Colonic mucosa (tissue), 4 donors: ENCODE data around the gene TFB1M. TPM values are rescaled to one million over a fixed set of nuclear protein-coding genes. Genes with fewer than 3 reads are reported as not detected.

Experiments used
- DNase-seq: peaks from one replicate; pipeline ENCODE4 v3.0.0-alpha.2; 2020
- H3K27ac ChIP-seq: fragments of 200-600 bp; one replicate; pipeline ENCODE4 v1.8.0; 2021
- H3K27me3 ChIP-seq: fragments of 200-600 bp; one replicate; pipeline ENCODE4 v1.8.0; 2021
- H3K36me3 ChIP-seq: fragments of 200-600 bp; one replicate; pipeline ENCODE4 v1.8.0; 2021
- H3K4me1 ChIP-seq: fragments of 200-600 bp; one replicate; pipeline ENCODE4 v1.8.0; 2021; ENCODE audit warnings: mild to moderate bottlenecking
- H3K4me3 ChIP-seq: fragments of 200-600 bp; one replicate; pipeline ENCODE4 v1.8.0; 2021
- H3K9ac ChIP-seq, 2 donors: one replicate each; pipeline ENCODE4 v1.7.0; 2013; ENCODE audit warnings: control low read depth in 2 of 2, low read depth in 2 of 2, low read length in 2 of 2
- H3K9me3 ChIP-seq: fragments of 200-600 bp; one replicate; pipeline ENCODE4 v1.8.0; 2021
- intact Hi-C: fragments of 100-400 bp; cut with DNase I; formaldehyde crosslinking; loops from one replicate; pipeline ENCODE4 v1.14.1; 2022
- total RNA-seq, 2 donors: library from RNA; stranded (reverse); fragmentation: NEBNext Ultra II Directional in 1 of 2; extraction: Animal tissue kit (Norgen Biotek cat#: 25700) in 1 of 2; gene quantifications; one replicate each; pipeline ENCODE4 v1.2.1, GENCODE V29; 2021
- TF ChIP-seq, protein P1 (sequence below): fragments of 200-600 bp; IDR thresholded peaks from one replicate; pipeline ENCODE4 v1.8.0; 2022; ENCODE audit warnings: antibody characterized with exemption, mild to moderate bottlenecking
- donor health status: healthy.
- donor health status: DM: no; HTN: no; CAD: no.
- donor health status: DM: no; HTN: no; CAD: no.

TFB1M gene
- total RNA-seq, 2 donors from 2014 or later = 17.8 to 27.9 TPM

DNA sequence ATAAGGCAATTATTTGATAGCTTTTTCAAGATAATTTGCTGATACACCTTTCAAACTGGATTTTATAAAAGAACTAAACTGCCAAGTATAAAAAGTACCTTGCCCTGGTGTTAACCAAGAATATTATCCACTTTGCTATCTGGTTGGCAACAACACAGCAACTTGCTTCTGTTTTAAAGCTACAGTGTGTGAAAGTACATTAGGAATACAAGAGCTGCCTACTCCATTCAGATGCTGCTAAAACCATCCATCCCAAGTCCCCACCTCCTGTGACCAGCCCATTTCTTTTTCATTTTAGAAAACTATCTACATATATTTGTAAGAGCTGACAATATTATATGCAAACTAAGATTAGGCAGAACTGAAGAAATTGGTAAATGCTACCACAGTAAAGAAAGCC is 37.6 kb downstream of the TFB1M start:
- H3K4me1 ChIP-seq = no peaks in the 10 kb centered on the region
- TF ChIP-seq, protein P1, sequence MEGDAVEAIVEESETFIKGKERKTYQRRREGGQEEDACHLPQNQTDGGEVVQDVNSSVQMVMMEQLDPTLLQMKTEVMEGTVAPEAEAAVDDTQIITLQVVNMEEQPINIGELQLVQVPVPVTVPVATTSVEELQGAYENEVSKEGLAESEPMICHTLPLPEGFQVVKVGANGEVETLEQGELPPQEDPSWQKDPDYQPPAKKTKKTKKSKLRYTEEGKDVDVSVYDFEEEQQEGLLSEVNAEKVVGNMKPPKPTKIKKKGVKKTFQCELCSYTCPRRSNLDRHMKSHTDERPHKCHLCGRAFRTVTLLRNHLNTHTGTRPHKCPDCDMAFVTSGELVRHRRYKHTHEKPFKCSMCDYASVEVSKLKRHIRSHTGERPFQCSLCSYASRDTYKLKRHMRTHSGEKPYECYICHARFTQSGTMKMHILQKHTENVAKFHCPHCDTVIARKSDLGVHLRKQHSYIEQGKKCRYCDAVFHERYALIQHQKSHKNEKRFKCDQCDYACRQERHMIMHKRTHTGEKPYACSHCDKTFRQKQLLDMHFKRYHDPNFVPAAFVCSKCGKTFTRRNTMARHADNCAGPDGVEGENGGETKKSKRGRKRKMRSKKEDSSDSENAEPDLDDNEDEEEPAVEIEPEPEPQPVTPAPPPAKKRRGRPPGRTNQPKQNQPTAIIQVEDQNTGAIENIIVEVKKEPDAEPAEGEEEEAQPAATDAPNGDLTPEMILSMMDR = no peak

GRCh38 chr6:155275808-155276480 is 38.3 kb downstream of the TFB1M start:
- DNase-seq = no peak
- TF ChIP-seq, protein P1 = no peak
- no peak overlapping the region for H3K9ac ChIP-seq
- H3K9me3 ChIP-seq = no peaks in the 10 kb centered on the region
- H3K4me1 ChIP-seq = no peaks in the 10 kb centered on the region
- no peak overlapping the region for H3K27ac ChIP-seq
- no peaks in the 10 kb centered on the region for H3K36me3 ChIP-seq
- H3K27me3 ChIP-seq = no peaks in the 10 kb centered on the region
- H3K4me3 ChIP-seq = no peak overlapping the region
- intact Hi-C loops = no loop called here

More for the DNA sequence above, 37.6 kb downstream of the TFB1M start:
- Histone ChIP-seq H3K27ac (no peak overlapping the region), H3K9me3 (no peaks in the 10 kb centered on the region), H3K9ac (no peak overlapping the region), H3K27me3 (no peaks in the 10 kb centered on the region), H3K4me3 (no peak overlapping the region), H3K36me3 (no peaks in the 10 kb centered on the region)
- no peak for DNase-seq
- intact Hi-C loops = no loop called here

GRCh38 chr6:155274533-155274932 is 39.8 kb downstream of the TFB1M start:
- intact Hi-C loops = no loop called here
- no peaks in the 10 kb centered on the region for H3K36me3 ChIP-seq
- no peaks in the 10 kb centered on the region for H3K4me1 ChIP-seq
- no peaks in the 10 kb centered on the region for H3K9me3 ChIP-seq
- DNase-seq = no peak
- TF ChIP-seq, protein P1 = no peak
- no peaks in the 10 kb centered on the region for H3K27me3 ChIP-seq
- H3K27ac ChIP-seq = no peak overlapping the region
- no peak overlapping the region for H3K4me3 ChIP-seq
- H3K9ac ChIP-seq = no peak overlapping the region

DNA sequence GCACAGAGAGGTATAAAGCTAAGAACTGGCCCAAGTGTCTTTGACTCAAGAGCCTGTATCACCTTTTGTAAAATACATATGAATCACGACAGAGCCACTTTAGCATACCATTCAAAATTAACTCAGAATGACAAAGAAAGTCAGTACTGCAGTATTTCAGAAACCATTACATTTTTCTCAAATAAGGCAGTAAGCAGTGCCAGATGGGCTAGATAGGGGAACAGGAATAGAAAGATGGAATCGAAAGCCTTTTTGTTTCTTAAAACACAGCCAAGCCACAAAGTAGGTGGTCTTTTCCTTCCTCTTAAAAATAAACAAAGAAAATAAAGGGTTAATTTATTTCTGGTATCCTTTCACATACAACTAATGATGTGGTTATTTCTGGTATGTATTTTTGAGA is 40.2 kb downstream of the TFB1M start:
- Histone ChIP-seq H3K4me1 (no peaks in the 10 kb centered on the region), H3K9ac (no peak overlapping the region), H3K27me3 (no peaks in the 10 kb centered on the region), H3K36me3 (no peaks in the 10 kb centered on the region), H3K27ac (peak overlapping the region; percentile 24), H3K9me3 (no peaks in the 10 kb centered on the region), H3K4me3 (no peak overlapping the region)
- TF ChIP-seq, protein P1 = no peak
- intact Hi-C loops = no loop called here
- DNase-seq = no peak

- no peaks in the 10 kb centered on the region for H3K4me1 ChIP-seq
- no peaks in the 10 kb centered on the region for H3K27me3 ChIP-seq
- H3K4me3 ChIP-seq = no peak overlapping the region
- no peaks in the 10 kb centered on the region for H3K36me3 ChIP-seq
- H3K27ac ChIP-seq = peak overlapping the region; percentile 24
- DNase-seq = no peak
- no peak overlapping the region for H3K9ac ChIP-seq
- intact Hi-C loops = no loop called here
- no peaks in the 10 kb centered on the region for H3K9me3 ChIP-seq
- TF ChIP-seq, protein P1 = no peak
These were observed 40.9 kb downstream of the TFB1M start for GRCh38 chr6:155273431-155273830.
